NCI-H345 treated with DMSO at 0.1 percent for 48 hours (cell line): ENCODE measurements around the gene BAHCC1.
"Not testable (repeated sequence)": the region's sequence is repeated elsewhere in the genome, so short reads cannot be mapped to it uniquely, and the experiment has no call there.

Experiments
- DNase-seq: peaks from one replicate; lab custom pipeline; 2025; ENCODE audit not compliant: unreplicated experiment; lab: John Stamatoyannopoulos, UW

BAHCC1 gene

DNA sequence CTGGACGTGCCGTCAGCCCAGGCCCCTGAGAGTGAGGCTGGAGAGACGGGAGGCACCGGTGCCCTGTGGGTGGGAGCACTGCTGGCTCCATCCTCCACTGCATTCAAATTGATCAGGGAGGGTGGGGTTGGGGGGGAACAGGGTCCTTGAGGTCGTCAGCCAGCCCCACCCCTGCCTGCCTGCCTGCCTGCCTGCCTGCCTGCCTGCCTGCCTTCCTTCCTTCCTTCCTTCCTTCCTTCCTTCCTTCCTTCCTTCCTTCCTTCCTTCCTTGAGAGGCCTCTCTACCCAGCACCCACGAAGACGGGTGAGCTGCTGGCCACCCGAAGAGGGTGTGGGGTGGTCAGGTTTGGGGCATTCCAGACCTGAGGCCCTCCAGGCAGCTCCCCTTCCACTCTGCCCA is 16.0 kb downstream of the BAHCC1 start:
- no peak for DNase-seq

GRCh38 chr17:81412490-81413093 is 17.3 kb downstream of the BAHCC1 start:
- DNase-seq = no peak

- no peak for DNase-seq
Observed at GRCh38 chr17:81413497-81414135, 18.4 kb downstream of the BAHCC1 start.

DNA sequence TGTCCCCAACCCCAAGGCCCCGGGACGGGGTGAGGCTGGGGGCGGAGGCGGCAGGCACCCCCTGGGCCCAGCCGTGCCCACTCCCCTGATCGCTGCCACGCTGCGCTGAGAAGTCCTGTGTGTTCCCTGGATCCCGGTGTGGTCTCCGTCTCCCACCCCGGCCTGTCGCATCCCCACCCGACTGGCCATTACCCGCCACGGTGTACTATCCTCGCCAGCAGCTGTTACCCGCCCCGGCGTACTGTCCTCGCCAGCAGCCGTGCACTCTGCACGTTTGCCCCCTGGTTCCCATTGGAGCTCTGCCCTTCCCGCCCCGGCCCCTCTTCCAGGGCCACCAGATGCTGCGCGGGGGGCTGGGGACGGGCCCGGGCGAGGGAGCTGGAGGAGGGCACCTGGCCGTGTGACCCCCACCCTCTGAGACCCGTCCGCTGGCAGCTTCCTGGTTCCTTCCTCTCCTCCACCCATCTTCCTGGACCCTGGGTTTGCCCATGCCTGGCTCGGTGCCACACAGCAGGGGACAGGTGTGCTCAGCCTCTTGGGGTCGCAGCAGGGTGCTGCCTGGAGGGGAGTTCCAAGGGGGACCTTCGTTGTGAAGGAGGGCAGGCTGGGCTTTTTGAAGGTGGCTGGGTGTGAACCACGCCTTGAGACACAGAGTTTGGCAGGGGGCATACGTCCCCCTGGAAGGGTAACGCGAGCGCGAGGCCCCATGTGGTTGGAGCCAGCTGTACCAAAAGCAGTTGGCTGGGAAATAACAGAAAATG is 19.7 kb downstream of the BAHCC1 start:
- DNase-seq = peak; percentile 65

- no peak for DNase-seq
Observed at GRCh38 chr17:81415681-81416080, 20.4 kb downstream of the BAHCC1 start.

GRCh38 chr17:81416612-81417011 is 21.4 kb downstream of the BAHCC1 start:
- DNase-seq = peak; percentile 39

DNA sequence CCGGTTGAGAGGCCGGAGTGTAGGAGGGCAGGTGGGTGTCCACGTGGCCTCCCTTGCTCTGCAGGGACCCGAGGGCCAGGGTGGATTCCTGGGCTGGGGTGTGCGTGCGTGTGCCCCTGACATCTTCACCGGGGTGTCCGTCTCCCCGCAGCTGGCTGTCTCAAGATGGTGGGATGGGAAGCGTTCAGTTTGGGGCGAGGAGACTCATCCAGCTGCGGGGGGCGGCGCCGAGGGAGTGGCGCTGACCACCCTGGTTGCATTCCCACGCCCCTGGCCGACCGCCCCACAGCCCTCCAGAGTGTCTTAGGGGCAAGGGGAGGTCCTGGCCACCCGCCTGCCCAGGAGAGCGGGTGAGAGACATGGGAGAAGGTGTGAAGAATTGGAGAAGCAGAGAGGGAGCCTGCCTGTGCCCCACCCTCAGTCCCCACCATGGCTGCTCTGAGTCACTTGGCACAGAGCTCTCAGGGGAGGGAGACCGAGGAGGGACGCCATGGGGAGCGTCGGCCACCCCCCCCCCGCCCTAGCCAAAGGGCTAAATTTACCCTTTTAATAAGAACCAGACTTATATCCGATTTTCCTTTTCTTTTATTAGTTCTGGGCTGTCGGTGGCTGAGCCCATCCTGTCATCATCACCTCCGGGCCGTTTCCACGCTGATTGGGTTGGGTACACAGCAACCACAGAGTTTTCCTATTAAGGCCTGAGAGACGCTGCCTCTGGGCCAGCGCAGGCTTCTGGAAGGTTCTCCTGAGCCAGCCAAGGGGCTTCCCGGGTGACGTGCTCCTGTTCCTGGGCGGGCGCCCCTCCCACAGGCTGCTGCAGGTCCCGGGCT is 22.0 kb downstream of the BAHCC1 start:
- no peak for DNase-seq

GRCh38 chr17:81417879-81418709 is 22.8 kb downstream of the BAHCC1 start:
- DNase-seq = no peak

DNA sequence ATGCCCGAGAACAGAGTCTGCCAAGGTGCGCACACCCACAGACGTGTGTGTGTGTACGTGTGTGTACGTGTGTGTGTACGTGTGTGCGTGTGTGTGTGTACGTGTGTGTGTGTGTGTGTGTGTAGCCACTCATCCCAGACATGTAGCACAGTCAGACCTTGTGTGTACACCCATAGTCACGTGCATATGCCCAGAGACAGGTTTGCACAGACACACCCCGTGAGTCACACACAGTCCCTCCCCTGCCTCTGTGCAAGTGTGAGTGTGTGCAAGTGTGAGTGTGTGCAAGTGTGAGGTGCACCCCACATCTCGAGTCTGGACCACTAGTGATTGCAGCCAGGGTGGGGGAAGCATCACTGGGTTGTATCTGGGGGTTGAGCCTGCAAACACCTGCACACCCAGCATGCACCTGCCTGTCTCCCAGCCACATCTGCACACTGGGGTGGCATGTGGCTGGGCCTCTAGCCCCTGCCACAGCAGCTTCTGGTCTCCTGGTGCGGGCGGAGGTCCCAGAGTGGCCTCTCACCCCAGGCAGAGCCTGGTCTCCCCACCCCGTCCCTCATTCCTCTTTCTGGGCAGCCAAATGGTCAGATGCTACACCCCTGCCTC is 23.6 kb downstream of the BAHCC1 start:
- peak; percentile 42 for DNase-seq

- peak; percentile 86 for DNase-seq
Observed at GRCh38 chr17:81419319-81419885, 24.1 kb downstream of the BAHCC1 start.

DNA sequence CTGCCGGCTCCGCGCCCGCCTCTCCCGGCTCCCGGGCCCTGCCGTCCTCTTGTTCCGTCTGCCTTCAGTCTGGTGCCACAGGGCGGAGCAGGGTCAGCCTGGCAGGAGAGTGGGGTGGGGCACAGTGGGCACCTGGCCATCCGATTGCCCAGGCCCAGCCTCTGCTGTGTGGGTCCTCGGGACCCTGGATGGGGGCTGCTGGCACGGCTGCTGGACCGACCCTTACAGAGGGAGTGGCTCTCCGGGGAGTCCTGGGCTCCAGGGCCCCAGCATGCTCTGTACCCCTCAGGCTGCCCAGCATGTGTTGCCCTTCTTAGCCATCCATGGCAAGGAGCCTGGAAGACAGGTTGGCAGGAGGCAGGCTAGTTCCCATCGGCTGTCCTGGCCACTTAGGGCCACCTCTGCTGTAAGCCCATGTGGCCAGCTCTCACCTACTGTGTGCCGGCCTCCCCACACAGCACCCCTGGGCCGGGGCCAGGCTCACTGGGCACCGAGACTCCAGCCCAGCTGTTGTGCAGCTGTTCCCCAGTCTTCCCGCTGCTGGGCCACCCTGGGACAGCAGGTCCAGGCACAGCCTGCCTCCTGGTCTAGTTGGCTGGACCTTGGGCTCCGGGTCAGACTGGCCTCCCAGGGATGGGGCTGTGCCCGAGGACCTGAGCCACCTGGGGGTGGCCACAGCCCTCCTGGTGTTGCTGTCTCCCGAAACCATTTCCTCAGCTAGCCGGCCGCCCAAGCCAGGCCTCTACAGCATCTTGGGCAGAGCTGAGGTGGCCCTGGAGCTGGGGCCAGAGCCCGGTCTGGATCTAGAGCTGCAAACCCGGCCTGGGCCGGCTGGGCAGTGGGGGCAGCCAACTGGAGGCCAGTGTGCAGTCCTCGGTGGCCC is 24.9 kb downstream of the BAHCC1 start:
- DNase-seq = no peak

DNA sequence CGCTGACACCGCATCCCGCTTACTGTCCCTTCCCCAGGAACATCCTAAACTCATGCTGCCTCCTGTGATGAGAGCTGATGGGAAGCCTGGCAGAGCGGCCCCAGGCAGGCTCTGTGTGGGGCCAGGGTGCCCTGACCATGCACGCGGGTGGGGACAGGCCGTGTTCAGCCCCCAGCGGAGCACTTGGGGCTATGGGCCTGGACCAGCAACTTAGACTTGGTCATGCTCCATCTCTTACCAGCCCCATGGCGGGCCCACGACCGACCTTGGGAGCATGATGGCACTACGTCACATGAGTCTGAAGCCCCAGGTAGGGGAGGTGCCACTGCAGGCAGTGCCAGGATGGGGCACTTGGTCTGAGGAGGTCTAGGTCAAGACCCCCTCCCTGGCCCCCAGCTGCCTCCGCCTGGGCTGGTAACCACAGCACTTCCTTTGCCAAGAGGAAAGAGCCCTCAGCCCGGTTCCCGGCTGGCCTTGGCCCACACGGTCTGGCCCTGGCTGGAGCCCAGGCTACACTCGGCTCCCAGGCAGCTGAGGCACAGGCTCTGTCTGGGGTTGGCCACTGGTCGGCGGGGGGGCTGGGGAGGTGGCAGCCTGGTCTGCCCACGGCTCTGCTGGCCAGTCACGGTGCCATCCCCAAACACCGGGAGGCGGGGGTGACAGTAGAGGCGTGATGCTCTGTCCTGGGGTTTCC is 25.7 kb downstream of the BAHCC1 start:
- no peak for DNase-seq

GRCh38 chr17:81422776-81423697 is 27.8 kb downstream of the BAHCC1 start:
- DNase-seq = no peak

- no peak for DNase-seq
Observed at GRCh38 chr17:81423698-81424071, 28.4 kb downstream of the BAHCC1 start.

DNA sequence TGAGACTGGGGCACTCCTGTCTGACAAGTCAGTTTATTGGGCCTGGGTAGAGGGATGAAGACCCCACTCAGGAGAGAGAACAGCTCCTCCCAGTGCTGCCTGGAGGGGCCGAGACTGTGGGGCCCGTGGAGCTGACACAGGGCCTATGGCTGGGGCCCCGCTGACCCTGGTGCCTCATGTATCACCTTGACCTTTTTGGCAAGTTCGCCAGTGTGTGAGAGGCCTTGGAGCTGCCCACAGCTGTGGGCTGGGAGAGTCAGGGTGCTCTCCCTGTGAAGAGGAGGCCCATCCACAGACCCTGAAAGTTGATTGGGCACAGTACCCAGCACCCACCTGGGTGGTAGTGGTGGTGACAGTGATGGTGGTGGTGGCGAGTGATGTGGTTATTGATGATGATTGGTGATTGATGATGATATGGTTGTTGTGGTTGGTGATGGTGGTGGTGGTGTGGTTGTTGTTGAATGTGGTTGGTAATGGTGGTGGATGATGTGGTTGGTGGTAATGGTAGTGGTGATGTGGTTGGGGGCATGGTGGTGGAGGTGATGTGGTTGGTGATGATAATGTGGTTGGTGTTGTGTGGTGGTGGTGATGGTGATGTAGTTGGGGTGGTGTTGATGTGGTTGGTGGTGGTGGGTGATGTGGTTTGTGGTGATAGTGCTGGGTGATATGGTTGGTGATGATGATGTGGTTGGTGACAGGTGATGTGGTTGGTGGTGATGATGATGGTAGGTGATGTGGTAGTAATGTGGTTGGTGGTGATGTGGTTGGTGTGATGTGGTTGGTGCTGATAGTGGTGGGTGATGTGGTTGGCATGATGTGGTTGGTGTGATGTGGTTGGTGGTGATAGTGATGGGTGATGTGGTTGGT is 29.1 kb downstream of the BAHCC1 start:
- DNase-seq = no peak

GRCh38 chr17:81425041-81425440 is 29.8 kb downstream of the BAHCC1 start:
- DNase-seq = not testable (repeated sequence)
